CD8-positive, alpha-beta memory T cell (primary cell): ENCODE measurements around the gene DUOX2. TPM values are rescaled to one million over a fixed set of nuclear protein-coding genes. Genes with fewer than 3 reads are reported as not detected.
"Not testable (repeated sequence)": the region's sequence is repeated elsewhere in the genome, so short reads cannot be mapped to it uniquely, and the experiment has no call there.

ENCODE experiments used
- CTCF ChIA-PET: fragments of 350-600 bp; sonication (Branson Sonifier 250); formaldehyde crosslinking; loops from one replicate; lab custom pipeline; 2021; ENCODE audit warnings: antibody characterized with exemption; lab: Charles Lee
- POLR2A ChIA-PET: fragments of 350-600 bp; sonication (Branson Sonifier 250); formaldehyde crosslinking; loops from one replicate; lab custom pipeline; 2021; ENCODE audit warnings: antibody characterized with exemption; lab: Charles Lee
- DNase-seq, 5 donors: peaks; one replicate each; pipeline versions ENCODE4 v3.0.0 to v3.0.0-alpha.2; 2020 to 2022; ENCODE audit warnings: mixed read lengths in 1 of 5
- H3K27ac ChIP-seq: one replicate; pipeline ENCODE4 v1.7.0; 2013; ENCODE audit warnings: low read depth, mild to moderate bottlenecking, low read length, moderate library complexity
- H3K27me3 ChIP-seq: 2 replicates; pipeline ENCODE4 v1.7.0; 2013; ENCODE audit warnings: low read length, mild to moderate bottlenecking; ENCODE audit not compliant: insufficient read depth, poor library complexity, severe bottlenecking
- H3K36me3 ChIP-seq: 2 replicates; pipeline ENCODE4 v1.7.0; 2013; ENCODE audit warnings: mild to moderate bottlenecking, low read length, moderate library complexity; ENCODE audit not compliant: insufficient read depth
- H3K4me1 ChIP-seq: 2 replicates; pipeline ENCODE4 v1.7.0; 2013; ENCODE audit warnings: mild to moderate bottlenecking, low read length, moderate library complexity; ENCODE audit not compliant: insufficient read depth
- H3K4me3 ChIP-seq: 2 replicates; pipeline ENCODE4 v1.7.0; 2013; ENCODE audit warnings: mild to moderate bottlenecking, low read length
- H3K9me3 ChIP-seq: 2 replicates; pipeline ENCODE4 v1.7.0; 2013; ENCODE audit warnings: mild to moderate bottlenecking, low read length
- H3K27ac Mint-ChIP-seq, 8 donors: one replicate each; pipeline ENCODE4 v1.8.0; 2020 to 2021; ENCODE audit warnings: mixed read lengths in 8 of 8, mild to moderate bottlenecking in 6 of 8, inconsistent platforms in 3 of 8, moderate library complexity in 3 of 8
- H3K27me3 Mint-ChIP-seq, 2 donors: one replicate each; pipeline ENCODE4 v1.8.0; 2020 to 2021; ENCODE audit warnings: mixed read lengths in 2 of 2, mild to moderate bottlenecking in 1 of 2, moderate library complexity in 1 of 2
- H3K36me3 Mint-ChIP-seq, 3 donors: one replicate each; pipeline ENCODE4 v1.8.0; 2020 to 2021; ENCODE audit warnings: mixed read lengths in 3 of 3, inconsistent platforms in 1 of 3, mild to moderate bottlenecking in 1 of 3
- H3K4me1 Mint-ChIP-seq, 3 donors: one replicate each; pipeline ENCODE4 v1.8.0; 2020 to 2021; ENCODE audit warnings: mixed read lengths in 3 of 3, inconsistent platforms in 1 of 3, mild to moderate bottlenecking in 1 of 3
- H3K4me3 Mint-ChIP-seq, 7 donors: one replicate each; pipeline ENCODE4 v1.8.0; 2020 to 2021; ENCODE audit warnings: mixed read lengths in 7 of 7, mild to moderate bottlenecking in 6 of 7, moderate library complexity in 4 of 7, inconsistent platforms in 2 of 7
- H3K9me3 Mint-ChIP-seq, 5 donors: one replicate each; pipeline ENCODE4 v1.8.0; 2020 to 2022; ENCODE audit warnings: mixed read lengths in 5 of 5, mild to moderate bottlenecking in 3 of 5, moderate library complexity in 2 of 5, inconsistent platforms in 1 of 5
- polyA plus RNA-seq: library from polyadenylated mRNA; unstranded; fragments of 300-500 nt; fragmentation: Illumina TruSeq; gene quantifications from one replicate; pipeline ENCODE4 v1.2.3, GENCODE V29; 2021
- total RNA-seq, 2 experiments: library from RNA; stranded (reverse); gene quantifications; one replicate each; pipeline ENCODE4 v1.2.3, GENCODE V29; 2021

Gene DUOX2
- total and polyA plus RNA-seq, 3 experiments from 2014 or later = not detected

GRCh38 chr15:45062301-45062700 is 51.7 kb downstream of the DUOX2 start:
- H3K9me3 Mint-ChIP-seq, H3K27me3 Mint-ChIP-seq, H3K9me3 ChIP-seq, H3K4me1 Mint-ChIP-seq, H3K27me3 ChIP-seq, H3K27ac ChIP-seq, POLR2A ChIA-PET, H3K4me3 ChIP-seq, H3K4me1 ChIP-seq, CTCF ChIA-PET, DNase-seq, H3K4me3 Mint-ChIP-seq, H3K36me3 ChIP-seq, H3K36me3 Mint-ChIP-seq, H3K27ac Mint-ChIP-seq: not testable (repeated sequence)

- H3K27ac Mint-ChIP-seq, CTCF ChIA-PET, H3K4me3 ChIP-seq, POLR2A ChIA-PET, H3K36me3 Mint-ChIP-seq, H3K4me1 Mint-ChIP-seq, H3K9me3 Mint-ChIP-seq, H3K27me3 Mint-ChIP-seq, H3K4me3 Mint-ChIP-seq, H3K4me1 ChIP-seq, H3K27me3 ChIP-seq, H3K36me3 ChIP-seq, DNase-seq, H3K27ac ChIP-seq, H3K9me3 ChIP-seq: not testable (repeated sequence)
Measured at GRCh38 chr15:45058690-45059675, 55.0 kb downstream of the DUOX2 start.

DNA sequence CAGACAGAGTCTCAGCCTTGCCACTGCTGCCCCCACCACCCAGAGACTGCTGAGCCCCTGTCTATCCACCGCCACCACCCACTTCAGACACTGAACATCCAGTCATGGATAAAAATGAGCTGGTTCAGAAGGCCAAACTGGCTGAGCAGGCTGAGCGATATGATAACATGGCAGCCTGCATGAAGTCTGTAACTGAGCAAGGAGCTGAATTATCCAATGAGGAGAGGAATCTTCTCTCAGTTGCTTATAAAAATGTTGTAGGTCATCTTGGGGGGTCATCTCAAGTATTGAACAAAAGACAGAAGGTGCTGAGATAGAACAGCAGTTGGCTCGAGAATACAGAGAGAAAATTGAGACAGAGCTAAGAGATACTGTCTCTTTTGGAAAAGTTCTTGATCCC is 61.3 kb downstream of the DUOX2 start:
- H3K27ac ChIP-seq, H3K4me1 Mint-ChIP-seq, DNase-seq, H3K9me3 ChIP-seq, H3K36me3 ChIP-seq, CTCF ChIA-PET, H3K9me3 Mint-ChIP-seq, H3K4me3 ChIP-seq, H3K4me1 ChIP-seq, H3K27me3 ChIP-seq, POLR2A ChIA-PET, H3K27me3 Mint-ChIP-seq, H3K4me3 Mint-ChIP-seq: not testable (repeated sequence)
- Mint-ChIP-seq H3K27ac (peak overlapping the region in 1 of 8 donors; percentile 7), H3K36me3 (peaks cover 15 to 43% (median 24%) of the 10 kb centered on the region in 3 donors)

DNA sequence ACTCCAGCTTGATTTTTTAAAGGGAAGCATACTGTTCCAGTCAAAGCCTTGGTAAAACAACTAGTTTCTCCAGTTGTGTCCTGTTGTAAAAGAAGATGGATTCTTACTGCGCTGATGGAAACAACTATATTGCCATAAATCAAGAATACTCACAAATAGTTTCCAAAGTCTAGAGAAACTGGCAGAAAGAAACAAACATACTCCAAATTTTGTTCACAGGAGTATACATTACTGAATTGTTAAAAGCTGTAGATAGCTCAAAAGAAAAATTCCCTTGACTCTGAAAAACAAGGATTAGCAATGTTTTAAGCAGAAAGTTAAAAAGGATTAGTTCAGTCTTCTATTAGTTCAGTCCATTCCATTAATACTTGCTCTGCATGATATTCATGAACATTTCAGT is 63.4 kb downstream of the DUOX2 start:
- no peaks in the 10 kb centered on the region for H3K36me3 ChIP-seq
- no peaks in the 10 kb centered on the region for H3K9me3 ChIP-seq
- H3K27me3 ChIP-seq = no peaks in the 10 kb centered on the region
- Mint-ChIP-seq H3K27me3 (no peaks in the 10 kb centered on the region), H3K4me1 (no peaks in the 10 kb centered on the region), H3K36me3 (peaks cover 16 to 45% (median 25%) of the 10 kb centered on the region in 3 donors), H3K9me3 (peaks cover 0 to 4% (median 4%) of the 10 kb centered on the region in 5 donors), H3K4me3 (no peak overlapping the region), H3K27ac (no peak overlapping the region)
- DNase-seq = no peak
- H3K27ac ChIP-seq = no peak overlapping the region
- ChIA-PET CTCF (no interaction called here), POLR2A (no interaction called here)
- H3K4me3 ChIP-seq = no peak overlapping the region
- H3K4me1 ChIP-seq = no peaks in the 10 kb centered on the region

DNA sequence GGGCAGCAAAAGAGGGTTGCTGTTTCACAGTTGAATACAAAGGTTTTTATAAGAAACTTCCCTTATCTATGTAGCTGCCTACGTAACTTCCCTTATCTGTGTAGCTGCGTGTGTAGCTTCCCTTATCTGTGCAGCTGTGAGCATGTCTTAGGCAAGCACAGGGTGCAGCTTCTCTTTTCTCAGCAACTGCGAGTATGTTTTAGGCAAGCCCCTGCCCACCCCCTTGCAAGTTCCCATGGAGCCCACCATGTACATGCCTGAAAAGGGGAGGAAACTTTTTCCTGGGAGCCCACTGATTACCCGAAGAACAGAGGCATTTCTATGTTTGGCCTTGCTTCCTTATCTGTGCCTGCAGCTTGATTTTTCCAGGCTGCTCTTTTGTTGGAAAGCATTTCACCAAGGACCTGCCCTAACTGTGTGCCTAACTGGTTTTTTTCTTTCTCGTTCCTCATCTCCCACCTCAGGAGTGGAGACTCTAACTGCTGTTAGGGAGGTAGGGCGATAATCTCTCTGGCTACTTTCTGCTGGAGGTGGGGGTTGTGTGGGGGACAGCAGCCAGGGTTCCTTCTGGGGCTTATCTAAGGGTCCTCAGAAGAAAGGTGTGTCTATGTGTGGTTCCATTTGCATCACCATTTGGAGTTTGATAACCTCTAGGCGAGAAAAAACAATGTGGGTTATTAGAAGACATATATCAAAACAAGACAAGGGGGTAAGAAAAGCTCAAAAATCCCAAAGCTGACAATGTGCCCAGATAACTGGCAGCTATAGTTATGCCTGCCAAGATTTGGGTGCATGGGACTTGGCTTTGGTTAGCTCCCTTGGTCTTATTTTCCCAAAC is 65.0 kb downstream of the DUOX2 start:
- POLR2A ChIA-PET = no interaction called here
- DNase-seq = no peak
- Mint-ChIP-seq H3K27me3 (no peaks in the 10 kb centered on the region), H3K9me3 (peaks cover 0 to 4% (median 2%) of the 10 kb centered on the region in 5 donors), H3K4me1 (no peaks in the 10 kb centered on the region), H3K4me3 (no peak overlapping the region), H3K36me3 (peaks cover 16 to 45% (median 29%) of the 10 kb centered on the region in 3 donors), H3K27ac (no peak overlapping the region)
- Histone ChIP-seq H3K9me3 (no peaks in the 10 kb centered on the region), H3K27me3 (no peaks in the 10 kb centered on the region), H3K36me3 (no peaks in the 10 kb centered on the region), H3K27ac (peak overlapping the region; percentile 72), H3K4me3 (no peak overlapping the region), H3K4me1 (no peaks in the 10 kb centered on the region)
- CTCF ChIA-PET = no interaction called here

- POLR2A ChIA-PET, H3K4me1 Mint-ChIP-seq, H3K27me3 ChIP-seq, H3K4me1 ChIP-seq, H3K27me3 Mint-ChIP-seq, H3K4me3 Mint-ChIP-seq, DNase-seq, H3K36me3 ChIP-seq, H3K9me3 ChIP-seq, H3K9me3 Mint-ChIP-seq, H3K27ac Mint-ChIP-seq, H3K4me3 ChIP-seq, CTCF ChIA-PET: not testable (repeated sequence)
- peaks cover 16 to 45% (median 29%) of the 10 kb centered on the region in 3 donors for H3K36me3 Mint-ChIP-seq
- peak overlapping the region; percentile 72 for H3K27ac ChIP-seq
Measured at GRCh38 chr15:45048449-45048793, 65.6 kb downstream of the DUOX2 start.

- POLR2A ChIA-PET, H3K4me3 ChIP-seq, H3K9me3 ChIP-seq, H3K36me3 ChIP-seq, H3K4me3 Mint-ChIP-seq, DNase-seq, H3K9me3 Mint-ChIP-seq, H3K27me3 ChIP-seq, H3K27ac Mint-ChIP-seq, H3K4me1 Mint-ChIP-seq, H3K4me1 ChIP-seq, H3K27ac ChIP-seq, H3K27me3 Mint-ChIP-seq, CTCF ChIA-PET: not testable (repeated sequence)
- H3K36me3 Mint-ChIP-seq = peaks cover 7 to 14% (median 10%) of the 10 kb centered on the region in 3 donors
Measured at GRCh38 chr15:45044270-45044669, 69.7 kb downstream of the DUOX2 start.

- POLR2A ChIA-PET, H3K4me3 ChIP-seq, H3K27me3 ChIP-seq, DNase-seq, H3K4me1 Mint-ChIP-seq, H3K4me1 ChIP-seq, H3K36me3 Mint-ChIP-seq, CTCF ChIA-PET, H3K36me3 ChIP-seq, H3K27me3 Mint-ChIP-seq, H3K27ac Mint-ChIP-seq, H3K9me3 ChIP-seq, H3K9me3 Mint-ChIP-seq, H3K27ac ChIP-seq, H3K4me3 Mint-ChIP-seq: not testable (repeated sequence)
Measured at GRCh38 chr15:45042859-45043258, 71.1 kb downstream of the DUOX2 start.
